Measurements from ENCODE around the gene GIT2. TPM values are rescaled to one million over a fixed set of nuclear protein-coding genes. Genes with fewer than 3 reads are reported as not detected.

GIT2 gene
- total RNA-seq, 1 donor from 2014 or later: 89.1 TPM

DNA sequence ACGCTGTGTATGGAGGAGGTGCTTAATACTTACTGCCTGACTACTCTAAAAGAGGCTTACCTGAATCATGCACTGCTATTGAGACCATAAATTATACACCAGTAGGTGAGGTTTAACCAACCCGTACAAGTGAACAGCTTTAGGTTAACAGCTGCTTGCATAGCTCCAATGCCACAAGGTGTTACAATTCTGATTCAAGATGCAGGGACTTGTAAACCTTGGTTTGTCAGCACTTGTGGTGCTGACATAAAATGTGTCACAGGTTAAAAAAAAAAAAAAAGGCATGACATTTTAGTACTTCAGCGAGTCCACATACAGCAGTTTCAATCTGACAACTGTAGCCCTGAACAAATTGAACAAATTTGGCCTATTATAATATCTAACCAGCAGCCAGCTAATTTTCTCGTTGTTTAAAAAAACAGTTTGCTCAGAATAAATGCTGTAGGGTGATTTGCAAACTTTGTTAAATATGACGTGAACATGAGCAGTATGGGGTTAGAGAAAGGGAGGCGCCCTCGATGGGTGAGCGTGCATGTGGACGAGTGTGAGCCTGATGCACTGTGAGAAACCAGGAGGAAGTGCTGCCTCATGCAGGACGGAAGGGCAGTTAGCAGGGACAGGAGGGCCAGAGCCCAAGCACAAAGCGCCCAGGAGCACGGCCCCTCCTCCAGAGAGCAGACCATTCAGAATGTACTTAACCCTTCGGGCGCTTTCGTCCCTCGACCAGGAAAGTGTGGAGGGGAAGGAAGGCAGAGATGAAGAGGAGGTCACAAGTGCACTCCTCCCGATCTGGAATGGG lies 51.4 kb downstream of the GIT2 start:
- H3K27me3 Mint-ChIP-seq (ENCODE audit: unreplicated experiment): peaks cover 3% of the 10 kb centered on the region
- no peaks in the 10 kb centered on the region for H3K9me3 Mint-ChIP-seq (ENCODE audit: unreplicated experiment)
- TF ChIP-seq, protein P1, sequence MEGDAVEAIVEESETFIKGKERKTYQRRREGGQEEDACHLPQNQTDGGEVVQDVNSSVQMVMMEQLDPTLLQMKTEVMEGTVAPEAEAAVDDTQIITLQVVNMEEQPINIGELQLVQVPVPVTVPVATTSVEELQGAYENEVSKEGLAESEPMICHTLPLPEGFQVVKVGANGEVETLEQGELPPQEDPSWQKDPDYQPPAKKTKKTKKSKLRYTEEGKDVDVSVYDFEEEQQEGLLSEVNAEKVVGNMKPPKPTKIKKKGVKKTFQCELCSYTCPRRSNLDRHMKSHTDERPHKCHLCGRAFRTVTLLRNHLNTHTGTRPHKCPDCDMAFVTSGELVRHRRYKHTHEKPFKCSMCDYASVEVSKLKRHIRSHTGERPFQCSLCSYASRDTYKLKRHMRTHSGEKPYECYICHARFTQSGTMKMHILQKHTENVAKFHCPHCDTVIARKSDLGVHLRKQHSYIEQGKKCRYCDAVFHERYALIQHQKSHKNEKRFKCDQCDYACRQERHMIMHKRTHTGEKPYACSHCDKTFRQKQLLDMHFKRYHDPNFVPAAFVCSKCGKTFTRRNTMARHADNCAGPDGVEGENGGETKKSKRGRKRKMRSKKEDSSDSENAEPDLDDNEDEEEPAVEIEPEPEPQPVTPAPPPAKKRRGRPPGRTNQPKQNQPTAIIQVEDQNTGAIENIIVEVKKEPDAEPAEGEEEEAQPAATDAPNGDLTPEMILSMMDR (IDR thresholded peaks at IDR 0.05; ENCODE audit: unreplicated experiment): no peak
- H3K4me3 Mint-ChIP-seq (ENCODE audit: unreplicated experiment): peak overlapping the region; percentile 67
- H3K4me1 Mint-ChIP-seq (ENCODE audit: unreplicated experiment): peaks cover 38% of the 10 kb centered on the region
- H3K27ac Mint-ChIP-seq (ENCODE audit: unreplicated experiment): peak overlapping the region; percentile 87
- DNase-seq (ENCODE audit: low spot score): peak; percentile 60
- H3K36me3 Mint-ChIP-seq (ENCODE audit: low read depth, unreplicated experiment): peaks cover 17% of the 10 kb centered on the region

DNA sequence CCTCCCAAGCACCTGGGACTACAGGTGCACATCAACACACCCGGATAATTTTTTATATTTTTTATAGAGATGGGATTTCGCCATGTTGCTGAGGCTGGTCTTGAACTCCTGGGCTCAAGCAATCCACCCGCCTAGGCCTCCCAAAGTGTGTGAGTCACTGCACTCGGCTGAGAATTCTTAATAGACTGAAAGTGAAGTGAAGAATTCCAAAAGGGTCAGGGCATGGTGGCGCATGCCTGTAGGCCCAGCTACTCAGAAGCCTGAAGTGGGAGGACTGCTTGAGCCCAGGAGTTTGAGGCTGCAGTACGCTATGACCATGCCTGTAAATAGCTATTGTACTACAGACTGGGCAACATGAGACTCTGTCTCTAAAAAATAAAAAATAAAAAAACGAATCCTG lies 52.4 kb downstream of the GIT2 start:
- no peak for DNase-seq (ENCODE audit: low spot score)
- Mint-ChIP-seq H3K9me3 (ENCODE audit: unreplicated experiment) (no peaks in the 10 kb centered on the region), H3K4me3 (ENCODE audit: unreplicated experiment) (no peak overlapping the region), H3K4me1 (ENCODE audit: unreplicated experiment) (peaks cover 44% of the 10 kb centered on the region), H3K27me3 (ENCODE audit: unreplicated experiment) (peaks cover 3% of the 10 kb centered on the region), H3K36me3 (ENCODE audit: low read depth, unreplicated experiment) (peaks cover 24% of the 10 kb centered on the region), H3K27ac (ENCODE audit: unreplicated experiment) (no peak overlapping the region)
- TF ChIP-seq, protein P1 (IDR thresholded peaks at IDR 0.05; ENCODE audit: unreplicated experiment): no peak

DNA sequence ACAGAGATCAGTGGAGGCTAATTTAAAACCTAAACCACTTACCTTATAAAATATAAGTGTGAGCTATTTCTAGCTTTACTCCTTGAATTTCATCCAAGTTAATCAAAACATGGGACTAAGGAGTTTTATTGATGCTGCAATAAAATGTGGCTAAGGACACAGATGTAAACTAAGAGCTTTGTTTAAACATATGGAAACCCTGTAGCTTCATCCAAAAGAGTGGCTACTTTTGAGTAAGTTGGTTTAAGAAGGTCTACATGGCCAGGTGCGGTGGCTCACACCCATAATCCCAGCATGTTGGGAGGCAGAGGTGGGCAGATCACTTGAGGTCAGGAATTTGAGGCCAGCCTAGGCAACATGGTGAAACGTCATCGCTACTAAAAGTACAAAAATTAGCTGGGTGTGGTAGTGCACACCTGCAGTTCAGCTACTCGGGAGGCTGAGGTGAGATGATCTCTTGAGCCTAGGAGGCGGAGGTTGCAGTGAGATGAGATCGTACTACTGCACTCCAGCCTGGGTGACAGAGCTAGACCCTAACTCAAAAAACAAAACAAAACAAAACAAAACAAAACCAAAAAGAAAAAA lies 55.7 kb downstream of the GIT2 start:
- H3K4me3 Mint-ChIP-seq (ENCODE audit: unreplicated experiment): no peak overlapping the region
- peaks cover 52% of the 10 kb centered on the region for H3K4me1 Mint-ChIP-seq (ENCODE audit: unreplicated experiment)
- H3K9me3 Mint-ChIP-seq (ENCODE audit: unreplicated experiment): no peaks in the 10 kb centered on the region
- no peak overlapping the region for H3K27ac Mint-ChIP-seq (ENCODE audit: unreplicated experiment)
- DNase-seq (ENCODE audit: low spot score): no peak
- TF ChIP-seq, protein P1 (IDR thresholded peaks at IDR 0.05; ENCODE audit: unreplicated experiment): no peak
- peaks cover 4% of the 10 kb centered on the region for H3K27me3 Mint-ChIP-seq (ENCODE audit: unreplicated experiment)
- peaks cover 30% of the 10 kb centered on the region for H3K36me3 Mint-ChIP-seq (ENCODE audit: low read depth, unreplicated experiment)

DNA sequence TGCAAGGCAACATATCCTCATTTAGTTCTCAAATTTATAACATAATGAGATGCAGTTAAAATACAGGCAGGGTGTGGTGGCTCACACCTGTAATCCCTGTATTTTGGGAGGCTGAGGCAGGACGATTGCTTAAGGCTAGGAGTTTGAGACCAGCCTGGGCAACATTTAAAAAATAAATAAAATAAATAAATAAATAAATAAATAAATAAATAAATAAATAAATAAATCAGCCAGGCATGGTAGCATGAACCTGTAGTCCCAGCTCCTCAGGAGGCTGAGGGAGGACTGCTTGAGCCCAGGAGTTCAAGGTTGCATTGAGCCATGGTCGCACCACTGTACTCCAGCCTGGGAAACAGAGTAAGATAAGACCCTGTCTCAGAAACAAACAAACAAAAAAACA lies 56.7 kb downstream of the GIT2 start:
- H3K4me1 Mint-ChIP-seq (ENCODE audit: unreplicated experiment): peaks cover 42% of the 10 kb centered on the region
- peaks cover 31% of the 10 kb centered on the region for H3K36me3 Mint-ChIP-seq (ENCODE audit: low read depth, unreplicated experiment)
- DNase-seq (ENCODE audit: low spot score): no peak
- H3K9me3 Mint-ChIP-seq (ENCODE audit: unreplicated experiment): no peaks in the 10 kb centered on the region
- no peak overlapping the region for H3K4me3 Mint-ChIP-seq (ENCODE audit: unreplicated experiment)
- peak overlapping the region; percentile 96 for H3K27ac Mint-ChIP-seq (ENCODE audit: unreplicated experiment)
- H3K27me3 Mint-ChIP-seq (ENCODE audit: unreplicated experiment): peaks cover 4% of the 10 kb centered on the region
- TF ChIP-seq, protein P1 (IDR thresholded peaks at IDR 0.05; ENCODE audit: unreplicated experiment): no peak

DNA sequence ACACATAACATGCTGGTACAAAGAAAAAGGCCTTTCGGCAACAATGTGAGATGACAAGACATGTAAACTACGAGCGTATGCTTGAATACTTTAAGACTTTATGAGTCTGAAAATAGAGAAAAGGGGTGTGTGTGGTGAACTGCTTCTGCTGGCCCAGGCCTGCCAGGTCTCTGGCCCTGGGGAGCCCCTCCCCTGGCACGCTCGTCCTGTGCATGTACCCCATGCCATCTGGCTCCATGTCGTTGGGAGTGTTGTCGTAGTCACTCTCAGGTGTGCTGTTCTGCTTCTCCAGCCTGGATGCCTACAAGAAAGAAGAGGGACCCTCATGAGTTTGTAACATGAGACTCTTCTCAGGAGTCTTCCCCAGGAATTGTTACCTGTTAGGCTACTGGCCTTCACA lies 57.2 kb downstream of the GIT2 start:
- Mint-ChIP-seq H3K4me3 (ENCODE audit: unreplicated experiment) (peak overlapping the region; percentile 68), H3K9me3 (ENCODE audit: unreplicated experiment) (no peaks in the 10 kb centered on the region), H3K4me1 (ENCODE audit: unreplicated experiment) (peaks cover 42% of the 10 kb centered on the region), H3K36me3 (ENCODE audit: low read depth, unreplicated experiment) (peaks cover 35% of the 10 kb centered on the region), H3K27me3 (ENCODE audit: unreplicated experiment) (peaks cover 4% of the 10 kb centered on the region), H3K27ac (ENCODE audit: unreplicated experiment) (peak overlapping the region; percentile 96)
- no peak for DNase-seq (ENCODE audit: low spot score)
- TF ChIP-seq, protein P1 (IDR thresholded peaks at IDR 0.05; ENCODE audit: unreplicated experiment): no peak
